IPS-18c (cell line): ENCODE data around the gene PMEPA1.

Experiments
- H3K4me3 ChIP-seq: 2 replicates; pipeline ENCODE4 v1.7.0; 2013; ENCODE audit warnings: low read depth, mild to moderate bottlenecking, low read length, moderate library complexity; ENCODE audit not compliant: insufficient read depth
- H3K9me3 ChIP-seq: one replicate; pipeline ENCODE4 v1.6.1; 2013; ENCODE audit warnings: mild to moderate bottlenecking, low read length, moderate library complexity; ENCODE audit not compliant: control insufficient read depth, insufficient read depth

The PMEPA1 gene

GRCh38 chr20:57689745-57690481, 19.9 kb downstream of the PMEPA1 start:
- H3K9me3 ChIP-seq = no peaks in the 10 kb centered on the region
- H3K4me3 ChIP-seq = no peak overlapping the region

GRCh38 chr20:57688864-57689263, 21.0 kb downstream of the PMEPA1 start:
- Histone ChIP-seq H3K9me3 (no peaks in the 10 kb centered on the region), H3K4me3 (no peak overlapping the region)

DNA sequence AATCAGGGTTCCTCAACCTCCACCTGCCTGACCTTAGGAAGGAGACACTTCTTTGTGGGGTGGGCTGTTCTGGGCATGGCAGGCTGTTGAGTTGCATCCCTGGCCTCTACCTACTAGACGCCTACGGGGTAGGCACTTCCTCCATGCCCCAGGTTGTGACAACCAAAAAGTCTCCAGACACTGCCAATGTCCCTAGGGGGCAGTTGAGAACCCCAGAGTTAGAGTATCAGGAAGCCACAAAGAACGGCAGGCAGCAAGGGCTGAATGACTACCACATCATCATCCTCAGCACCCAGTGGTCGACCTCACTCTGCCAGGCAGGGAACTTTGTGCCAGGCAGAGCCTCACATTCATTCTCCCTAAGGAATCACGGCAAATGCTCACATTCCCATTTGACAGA, 21.5 kb downstream of the PMEPA1 start:
- Histone ChIP-seq H3K4me3 (no peak overlapping the region), H3K9me3 (no peaks in the 10 kb centered on the region)

DNA sequence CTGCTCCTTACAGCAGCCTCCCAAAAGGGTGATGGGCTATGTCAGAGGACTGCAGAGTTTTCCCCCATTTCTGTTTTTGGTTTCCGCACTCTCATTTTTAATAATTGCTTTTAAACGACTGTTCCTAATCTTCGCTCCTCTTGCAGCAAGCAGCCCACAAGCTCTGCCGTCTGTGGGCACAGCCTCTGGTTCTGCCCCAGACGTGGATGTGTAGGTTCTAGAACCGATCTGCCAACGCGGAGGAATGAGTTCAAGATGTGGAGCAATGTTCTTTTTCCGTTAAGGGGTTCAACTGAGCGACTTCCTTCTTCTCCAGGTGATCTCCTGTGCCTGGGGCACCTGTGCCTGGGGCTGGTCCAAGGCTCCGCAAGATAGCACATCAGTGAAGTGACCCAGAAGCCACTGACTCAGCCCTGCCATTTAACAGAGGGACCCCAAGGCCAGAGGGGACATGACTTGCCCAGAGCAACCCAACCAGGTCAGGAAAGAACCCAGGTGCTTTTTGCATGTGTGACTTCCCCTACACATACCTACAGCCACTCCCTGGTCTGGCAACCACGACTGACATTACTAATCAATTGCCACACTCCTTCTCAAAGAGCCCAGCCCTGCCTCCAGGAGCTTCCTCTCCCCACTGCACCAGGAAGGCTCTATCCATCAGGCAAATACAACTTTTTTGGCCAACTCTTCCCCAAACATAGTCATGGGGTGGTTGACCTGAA, 22.7 kb downstream of the PMEPA1 start:
- no peaks in the 10 kb centered on the region for H3K9me3 ChIP-seq
- no peak overlapping the region for H3K4me3 ChIP-seq

GRCh38 chr20:57685146-57685758, 24.6 kb downstream of the PMEPA1 start:
- no peak overlapping the region for H3K4me3 ChIP-seq
- H3K9me3 ChIP-seq = no peaks in the 10 kb centered on the region

- H3K4me3 ChIP-seq = no peak overlapping the region
- H3K9me3 ChIP-seq = no peaks in the 10 kb centered on the region
Observed at GRCh38 chr20:57684808-57685140, 25.0 kb downstream of the PMEPA1 start.

DNA sequence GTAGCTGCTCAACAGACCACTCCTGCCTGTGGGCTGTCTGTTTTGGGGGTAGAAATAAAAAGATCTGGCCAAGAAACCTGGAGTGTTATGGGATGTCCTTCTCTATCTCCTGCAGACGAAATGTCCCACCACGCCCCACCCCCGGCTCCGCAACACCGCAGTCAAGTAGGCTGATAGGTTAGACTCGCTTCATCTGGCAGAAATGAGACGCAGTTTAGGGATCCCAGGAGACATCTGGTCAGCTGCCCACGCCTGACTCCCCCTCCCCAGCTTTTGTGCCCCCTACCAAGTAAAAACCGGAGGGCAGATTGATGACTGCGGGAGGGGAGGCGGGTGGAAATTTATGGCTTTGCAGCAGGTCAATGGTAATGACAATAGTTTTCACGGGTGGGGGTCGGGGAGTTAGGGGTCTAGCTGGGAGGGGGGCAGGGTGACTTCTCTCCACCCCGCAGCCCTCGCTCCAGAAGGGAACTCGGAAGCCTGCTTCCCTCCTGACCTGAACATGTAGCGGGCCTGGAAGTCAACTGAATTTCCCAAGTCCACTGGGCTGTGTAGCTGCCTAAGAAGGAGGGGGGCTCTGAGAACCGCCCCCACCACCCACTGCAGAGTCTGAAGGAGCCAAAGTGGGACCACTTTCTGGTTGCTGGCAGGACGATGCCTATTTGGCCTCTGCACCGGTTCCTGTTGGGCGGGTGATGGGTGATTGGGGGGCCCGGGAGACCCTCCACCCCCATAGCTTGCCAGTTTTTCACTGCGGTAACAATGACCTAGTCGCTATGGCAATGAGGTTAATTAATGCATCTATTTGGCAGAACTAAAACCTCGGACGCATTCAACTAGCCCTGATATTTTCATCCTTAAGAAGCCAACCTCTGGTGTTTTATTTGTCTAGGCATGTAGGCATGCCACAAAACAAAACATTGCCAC, 25.7 kb downstream of the PMEPA1 start:
- Histone ChIP-seq H3K9me3 (no peaks in the 10 kb centered on the region), H3K4me3 (no peak overlapping the region; the same call in 1 of the 2 replicates)

- no peak overlapping the region for H3K4me3 ChIP-seq
- no peaks in the 10 kb centered on the region for H3K9me3 ChIP-seq
Observed at GRCh38 chr20:57683287-57683686, 26.5 kb downstream of the PMEPA1 start.

DNA sequence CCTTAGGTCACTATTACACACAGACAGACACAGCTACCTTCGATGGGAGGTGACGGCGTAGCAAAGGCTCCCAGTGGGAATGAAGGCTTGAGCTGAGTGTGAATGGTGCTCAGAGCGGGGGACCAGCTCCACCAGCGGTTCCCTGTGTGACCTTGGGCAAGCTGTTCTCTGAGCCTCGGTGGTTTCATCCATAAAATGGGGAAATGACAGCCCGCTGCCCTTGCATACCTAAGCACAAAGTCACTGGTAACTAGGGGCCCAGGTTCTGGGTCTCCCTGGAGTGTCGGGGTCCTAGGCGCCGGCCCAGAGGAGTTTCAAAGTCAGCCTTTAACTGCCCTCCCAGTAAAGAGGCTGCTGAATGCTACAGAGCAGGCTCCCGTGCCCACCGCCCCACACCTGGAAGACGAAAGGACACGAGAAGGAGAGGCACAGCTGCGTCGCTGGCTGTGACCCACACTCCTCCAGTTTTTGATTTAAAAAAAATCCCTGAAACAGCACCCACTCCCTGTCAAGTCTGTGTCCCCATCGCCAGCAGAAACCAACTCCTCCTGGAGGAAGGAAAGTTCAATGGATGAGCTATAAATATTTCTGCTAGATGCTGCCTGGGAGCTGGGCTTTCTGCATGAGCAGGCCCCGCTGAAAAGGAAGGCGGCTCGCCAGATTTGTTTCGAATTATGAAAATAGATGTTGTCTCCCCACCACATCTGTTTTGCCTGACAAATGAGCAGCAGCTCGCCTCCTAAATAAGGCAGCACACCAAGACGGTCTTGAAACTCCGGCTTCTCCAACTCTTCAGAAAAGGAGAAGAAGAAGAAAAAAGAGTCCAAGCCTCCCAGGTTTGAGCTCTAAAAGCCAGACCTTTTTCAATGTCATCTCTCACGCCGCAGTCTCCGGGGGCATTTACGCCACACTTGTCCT, 27.4 kb downstream of the PMEPA1 start:
- no peak overlapping the region for H3K4me3 ChIP-seq

GRCh38 chr20:57680934-57681914, 28.6 kb downstream of the PMEPA1 start:
- H3K4me3 ChIP-seq = no peak overlapping the region
- no peaks in the 10 kb centered on the region for H3K9me3 ChIP-seq

More for the DNA sequence above, 27.4 kb downstream of the PMEPA1 start:
- H3K9me3 ChIP-seq = no peaks in the 10 kb centered on the region

DNA sequence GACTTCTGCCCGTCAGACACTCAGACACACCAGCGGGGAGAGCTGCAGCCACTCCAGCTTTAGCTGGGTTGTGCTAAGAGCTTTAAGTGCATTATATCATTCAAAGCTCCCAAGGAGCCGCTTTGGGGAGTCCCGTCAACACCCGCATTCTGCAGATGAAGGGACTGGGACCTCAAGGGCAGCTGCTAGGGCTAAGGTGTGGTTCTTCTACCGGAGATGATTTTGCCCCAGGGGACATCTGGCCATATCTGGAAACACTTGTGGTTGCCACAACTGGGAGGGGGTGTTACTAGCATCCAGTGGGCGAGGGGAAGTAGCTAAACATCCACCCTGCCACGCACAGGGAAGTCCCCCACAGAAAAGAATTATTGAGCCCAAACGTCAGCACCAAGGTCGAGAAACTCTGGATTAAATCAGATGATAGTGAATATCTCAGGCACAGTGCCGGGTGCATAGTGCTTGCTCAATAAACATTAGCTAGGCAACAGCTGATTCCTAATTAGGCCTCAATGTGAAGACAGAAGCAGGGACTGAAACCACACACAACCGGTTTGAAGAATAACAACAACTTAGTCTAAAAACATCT, 29.6 kb downstream of the PMEPA1 start:
- H3K4me3 ChIP-seq = no peak overlapping the region
- H3K9me3 ChIP-seq = no peaks in the 10 kb centered on the region

- Histone ChIP-seq H3K4me3 (no peak overlapping the region), H3K9me3 (no peaks in the 10 kb centered on the region)
Observed at GRCh38 chr20:57679113-57679512, 30.7 kb downstream of the PMEPA1 start.

DNA sequence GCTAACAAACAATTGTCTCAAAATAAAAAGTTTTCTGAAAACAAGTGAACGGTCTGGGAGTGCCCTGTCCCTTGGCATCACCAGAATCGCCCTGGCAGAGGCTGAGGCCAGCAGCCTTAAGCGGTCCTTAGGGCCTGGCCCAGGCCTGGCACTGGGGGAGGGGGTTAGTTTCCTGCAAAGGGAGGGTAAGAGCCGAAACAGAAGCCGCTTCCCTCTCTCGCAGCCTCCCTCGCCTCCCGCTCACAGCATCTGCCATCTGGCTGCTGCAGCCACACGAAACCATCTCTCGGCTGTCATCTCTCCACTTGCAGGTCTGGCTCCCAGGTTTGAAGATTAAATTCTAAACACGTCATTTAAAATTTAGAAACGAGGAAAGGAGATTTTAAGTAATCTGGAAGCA, 31.5 kb downstream of the PMEPA1 start:
- H3K9me3 ChIP-seq = no peaks in the 10 kb centered on the region
- no peak overlapping the region for H3K4me3 ChIP-seq

DNA sequence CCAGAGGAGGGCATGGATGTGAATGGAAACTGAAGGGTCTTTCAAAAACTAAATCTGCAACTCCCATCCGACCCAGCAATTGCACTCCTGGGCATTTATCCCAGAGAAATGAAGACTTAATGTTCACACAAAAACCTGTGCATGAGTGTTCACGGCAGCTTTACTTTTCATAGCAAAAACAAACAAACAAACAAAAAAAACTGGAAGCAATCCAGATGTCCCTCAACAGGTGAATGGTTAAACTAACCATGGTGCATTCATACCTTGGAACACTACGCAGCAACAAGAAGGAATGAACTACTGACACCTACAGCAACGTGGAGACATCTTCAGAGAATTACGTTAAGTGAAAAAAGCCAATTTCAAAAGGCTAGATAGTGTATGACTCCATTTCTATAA, 32.2 kb downstream of the PMEPA1 start:
- Histone ChIP-seq H3K4me3 (no peak overlapping the region), H3K9me3 (no peaks in the 10 kb centered on the region)
